H1 (cell line): ENCODE measurements around the gene IGLON5. TPM values are rescaled to one million over a fixed set of nuclear protein-coding genes. Genes with fewer than 3 reads are reported as not detected.

Source experiments
- CTCF ChIA-PET: fragments of 300-600 bp; sonication (Branson Sonifier 250); formaldehyde crosslinking; loops from one replicate; lab custom pipeline; 2021; ENCODE audit not compliant: partially characterized antibody; lab: Charles Lee
- POLR2A ChIA-PET: fragments of 300-600 bp; sonication (Branson Sonifier 250); formaldehyde crosslinking; loops from one replicate; lab custom pipeline; 2021; ENCODE audit warnings: inconsistent platforms; ENCODE audit not compliant: partially characterized antibody; lab: Charles Lee
- DNase-seq, 2 experiments: peaks; one replicate each; pipeline versions ENCODE4 v3.0.0 to v3.0.0-alpha.2; 2010 to 2022; ENCODE audit warnings: low spot score in 2 of 2, low read depth in 1 of 2, mixed read lengths in 1 of 2
- FAIRE-seq: peaks from 2 replicates; lab custom pipeline; 2011; peaks lifted over from hg19 to GRCh38; lab: Jason Lieb, UNC
- H2AFZ ChIP-seq: 2 replicates; pipeline ENCODE4 v1.8.1; 2012; ENCODE audit warnings: low read length, inconsistent platforms
- H2AK5ac ChIP-seq: 2 replicates; pipeline ENCODE4 v1.6.1; 2013; ENCODE audit warnings: low read depth, low read length
- H2BK120ac ChIP-seq: replicated peaks from 2 replicates; pipeline ENCODE3; 2013; ENCODE audit warnings: low read depth, low read length, inconsistent platforms
- H2BK12ac ChIP-seq: 2 replicates; pipeline ENCODE4 v1.6.1; 2013; ENCODE audit warnings: low read depth, low read length
- H2BK15ac ChIP-seq: 2 replicates; pipeline ENCODE4 v1.6.1; 2013; ENCODE audit warnings: low read length
- H2BK20ac ChIP-seq: 2 replicates; pipeline ENCODE4 v1.6.1; 2013; ENCODE audit warnings: low read length
- H2BK5ac ChIP-seq: 2 replicates; pipeline ENCODE4 v1.6.1; 2013; ENCODE audit warnings: low read depth, low read length
- H3K14ac ChIP-seq: 2 replicates; pipeline ENCODE4 v1.6.1; 2013; ENCODE audit warnings: inconsistent platforms; ENCODE audit not compliant: insufficient read length
- H3K18ac ChIP-seq: 2 replicates; pipeline ENCODE4 v1.6.1; 2013; ENCODE audit warnings: low read length; ENCODE audit errors: extremely low read depth
- H3K23ac ChIP-seq: 2 replicates; pipeline ENCODE4 v1.6.1; 2013; ENCODE audit warnings: inconsistent platforms; ENCODE audit not compliant: insufficient read length
- H3K23me2 ChIP-seq: 2 replicates; pipeline ENCODE4 v1.6.1; 2013; ENCODE audit warnings: low read depth, low read length
- H3K27ac ChIP-seq: 2 replicates; pipeline ENCODE4 v1.6.1; 2011; ENCODE audit warnings: low read depth, low read length, inconsistent platforms
- H3K27me3 ChIP-seq, 4 experiments: replicated peaks in 1 of 4; 1 replicate in 1 of 4; 2 replicates in 3 of 4; pipeline versions ENCODE4 v1.6.1 to v1.8.1; 2011 to 2013; ENCODE audit warnings: low read length in 3 of 4, mild to moderate bottlenecking in 3 of 4, inconsistent platforms in 2 of 4, mixed read lengths in 2 of 4, moderate library complexity in 1 of 4; ENCODE audit not compliant: control insufficient read depth in 3 of 4, insufficient read depth in 3 of 4; ENCODE audit errors: extremely low read depth in 1 of 4
- H3K36me3 ChIP-seq, 4 experiments: 2 replicates each; pipeline versions ENCODE4 v1.6.1 to v1.8.1; 2011 to 2013; ENCODE audit warnings: mild to moderate bottlenecking in 4 of 4, low read length in 3 of 4, moderate library complexity in 2 of 4, control low read depth in 1 of 4, inconsistent platforms in 1 of 4; ENCODE audit not compliant: insufficient read depth in 4 of 4, control insufficient read depth in 2 of 4
- H3K4ac ChIP-seq: replicated peaks from 2 replicates; pipeline ENCODE3; 2013; ENCODE audit warnings: low read length, low read depth, mixed read lengths, inconsistent platforms; ENCODE audit not compliant: insufficient read length
- H3K4me1 ChIP-seq, 4 experiments: replicated peaks in 1 of 4; 1 replicate in 1 of 4; 2 replicates in 3 of 4; pipeline versions ENCODE4 v1.6.1 to v1.8.1; 2011 to 2013; ENCODE audit warnings: low read length in 3 of 4, inconsistent platforms in 2 of 4, mixed read lengths in 1 of 4; ENCODE audit not compliant: insufficient read depth in 4 of 4, control insufficient read depth in 3 of 4
- H3K4me2 ChIP-seq, 2 experiments: 2 replicates each; pipeline versions ENCODE4 v1.6.1 to v1.8.1; 2011 to 2013; ENCODE audit warnings: low read depth in 2 of 2, low read length in 2 of 2, control low read depth in 1 of 2, inconsistent platforms in 1 of 2, mild to moderate bottlenecking in 1 of 2; ENCODE audit not compliant: insufficient read depth in 1 of 2
- H3K4me3 ChIP-seq, 4 experiments: fragments of 200-600, 300-600 bp in 1 of 4; sonication (generic), shearing (Covaris generic), sonication (Bioruptor Twin) in 1 of 4; 2 replicates each; pipeline versions ENCODE4 v1.5.1 to v1.8.1; 2011 to 2016; ENCODE audit warnings: low read length in 4 of 4, low read depth in 3 of 4, control low read depth in 2 of 4, inconsistent platforms in 2 of 4, mild to moderate bottlenecking in 2 of 4, mixed read lengths in 1 of 4, moderate library complexity in 1 of 4; ENCODE audit not compliant: insufficient read depth in 2 of 4; ENCODE audit errors: extremely low read depth in 1 of 4
- H3K56ac ChIP-seq: replicated peaks from 2 replicates; pipeline ENCODE3; 2013; ENCODE audit warnings: low read depth, mild to moderate bottlenecking, mixed read lengths, low read length, inconsistent platforms; ENCODE audit not compliant: insufficient read length
- H3K79me1 ChIP-seq: 2 replicates; pipeline ENCODE4 v1.6.1; 2013; ENCODE audit warnings: low read depth, low read length, control low read depth
- H3K79me2 ChIP-seq, 2 experiments: 2 replicates each; pipeline versions ENCODE4 v1.6.1 to v1.8.1; 2012 to 2013; ENCODE audit warnings: low read length in 2 of 2, mild to moderate bottlenecking in 2 of 2, inconsistent platforms in 1 of 2; ENCODE audit not compliant: insufficient read depth in 2 of 2, control insufficient read depth in 1 of 2
- H3K9ac ChIP-seq, 4 experiments: replicated peaks in 1 of 4; 1 replicate in 1 of 4; 2 replicates in 3 of 4; pipeline versions ENCODE4 v1.6.1 to v1.8.1; 2011 to 2013; ENCODE audit warnings: low read depth in 3 of 4, low read length in 3 of 4, control low read depth in 2 of 4, mild to moderate bottlenecking in 2 of 4, moderate library complexity in 2 of 4, inconsistent platforms in 1 of 4; ENCODE audit errors: extremely low read depth in 1 of 4
- H3K9me3 ChIP-seq, 2 experiments: 2 replicates each; pipeline versions ENCODE4 v1.6.1 to v1.8.1; 2012 to 2013; ENCODE audit warnings: mild to moderate bottlenecking in 2 of 2, moderate library complexity in 2 of 2, control low read depth in 1 of 2, inconsistent platforms in 1 of 2, low read depth in 1 of 2, low read length in 1 of 2, mixed read lengths in 1 of 2; ENCODE audit not compliant: insufficient read depth in 2 of 2
- H4K20me1 ChIP-seq, 2 experiments: replicated peaks in 1 of 2; 2 replicates each; pipeline versions ENCODE3 to v1.8.1; 2011 to 2013; ENCODE audit warnings: inconsistent platforms in 2 of 2, low read length in 2 of 2, mild to moderate bottlenecking in 1 of 2; ENCODE audit not compliant: insufficient read depth in 2 of 2, control insufficient read depth in 1 of 2
- H4K5ac ChIP-seq: 2 replicates; pipeline ENCODE4 v1.6.1; 2013; ENCODE audit warnings: low read length, low read depth, mixed read lengths, inconsistent platforms; ENCODE audit not compliant: insufficient read length
- H4K8ac ChIP-seq: 2 replicates; pipeline ENCODE4 v1.8.0; 2013; ENCODE audit warnings: mild to moderate bottlenecking, moderate library complexity, low read length, inconsistent platforms; ENCODE audit not compliant: insufficient read depth; ENCODE audit errors: extremely low read depth
- H4K91ac ChIP-seq: replicated peaks from 2 replicates; pipeline ENCODE3; 2013; ENCODE audit warnings: low read length, mixed read lengths, inconsistent platforms; ENCODE audit not compliant: insufficient read length
- BRCA1 ChIP-seq: IDR thresholded peaks from 2 replicates; pipeline ENCODE4 v1.6.1; 2012; ENCODE audit warnings: low read depth, low read length, improper control_type of control experiment
- CEBPB ChIP-seq: IDR thresholded peaks from 2 replicates; pipeline ENCODE4 v1.6.1; 2012; ENCODE audit warnings: low read depth, low read length
- CREB1 ChIP-seq: IDR thresholded peaks from 2 replicates; pipeline ENCODE4 v1.6.1; 2012; ENCODE audit warnings: inconsistent platforms
- HDAC2 ChIP-seq, 2 experiments: fragments of 300-600 bp in 1 of 2; sonication (generic) in 1 of 2; IDR thresholded peaks; 2 replicates each; pipeline ENCODE4 v1.6.1; 2011 to 2012; ENCODE audit warnings: low read depth in 2 of 2, low read length in 2 of 2, mild to moderate bottlenecking in 2 of 2, moderate library complexity in 2 of 2, borderline replicate concordance in 1 of 2, inconsistent platforms in 1 of 2
- HDAC6 ChIP-seq: IDR thresholded peaks from one replicate; pipeline ENCODE4 v1.7.1; 2012; ENCODE audit warnings: low read depth, mild to moderate bottlenecking, inconsistent platforms, low read length, moderate library complexity
- JUN ChIP-seq: IDR thresholded peaks from 2 replicates; pipeline ENCODE4 v1.6.1; 2011; ENCODE audit warnings: low read depth, mild to moderate bottlenecking, improper control_type of control experiment, low read length
- KDM5A ChIP-seq: fragments of 200-600 bp; IDR thresholded peaks from 2 replicates; pipeline ENCODE4 v1.7.1; 2012; ENCODE audit warnings: mild to moderate bottlenecking, low read length, inconsistent platforms, mixed read lengths
- NRF1 ChIP-seq: IDR thresholded peaks from 2 replicates; pipeline ENCODE4 v1.6.1; 2011; ENCODE audit warnings: mild to moderate bottlenecking, low read depth, low read length, improper control_type of control experiment
- PHF8 ChIP-seq: fragments of 200-600 bp; sonication (generic); conservative IDR thresholded peaks from 2 replicates; pipeline ENCODE4 v1.7.1; 2012; ENCODE audit warnings: low read depth, mild to moderate bottlenecking, inconsistent platforms, low read length, moderate library complexity
- POLR2AphosphoS5 ChIP-seq: IDR thresholded peaks from 2 replicates; pipeline ENCODE4 v1.6.1; 2011; ENCODE audit warnings: low read depth, low read length
- RBBP5 ChIP-seq: IDR thresholded peaks from 2 replicates; pipeline ENCODE4 v1.7.1; 2012; ENCODE audit warnings: low read depth, mild to moderate bottlenecking, inconsistent platforms, low read length, moderate library complexity, borderline replicate concordance
- SIX5 ChIP-seq: IDR thresholded peaks from 2 replicates; pipeline ENCODE4 v1.6.1; 2011; ENCODE audit warnings: mild to moderate bottlenecking, low read depth, low read length
- SUZ12 ChIP-seq: fragments of 200-600 bp; sonication (generic); IDR thresholded peaks from 2 replicates; pipeline ENCODE4 v1.6.1; 2012; ENCODE audit warnings: mild to moderate bottlenecking, inconsistent platforms, low read length, moderate library complexity, mixed read lengths
- YY1 ChIP-seq: IDR thresholded peaks from 2 replicates; pipeline ENCODE4 v1.6.1; 2011; ENCODE audit warnings: low read depth, mild to moderate bottlenecking, low read length
- WGBS, 2 experiments: shearing (Covaris generic) in 1 of 2; methylation state at CpG; one replicate each; pipeline versions ENCODE4 v1.1.6 to v1.1.7; 2013 to 2015; ENCODE audit warnings: low lambda C conversion rate in 2 of 2, mixed read lengths in 2 of 2, inconsistent platforms in 1 of 2, low coverage in 1 of 2, missing lambda C conversion rate in 1 of 2; ENCODE audit not compliant: insufficient replicate concordance in 2 of 2, insufficient coverage in 1 of 2, insufficient read length in 1 of 2; ENCODE audit errors: extremely low coverage in 1 of 2, missing lambda C conversion rate in 1 of 2; 5-methylcytosine and 5-hydroxymethylcytosine counted together
- polyA plus RNA-seq, 7 experiments: library from polyadenylated mRNA; depleted of rRNA in 3 of 7; stranded (reverse) in 5 of 7; unstranded in 2 of 7; fragments of >200 nt in 5 of 7; fragments of 200-250 nt in 2 of 7; gene quantifications; 1 replicate in 5 of 7; 2 replicates in 1 of 7; 4 replicates in 1 of 7; pipeline versions ENCODE4 v1.2.1 to v1.2.3, GENCODE V29; 2011 to 2013; ENCODE audit warnings: missing spikeins in 2 of 7, mixed read lengths in 2 of 7
- total RNA-seq: library from RNA; stranded (reverse); fragmentation: NEBNext Ultra II Directional; extraction: Animal tissue kit (Norgen Biotek cat#: 25700); gene quantifications from 2 replicates; pipeline ENCODE4 v1.2.1, GENCODE V29; 2021

The IGLON5 gene
- total and polyA plus RNA-seq, 2 of the 8 experiments (the other 6 are each of a cell fraction or from before 2014, with no cell fraction given), result 31.8 to 34.6 TPM

DNA sequence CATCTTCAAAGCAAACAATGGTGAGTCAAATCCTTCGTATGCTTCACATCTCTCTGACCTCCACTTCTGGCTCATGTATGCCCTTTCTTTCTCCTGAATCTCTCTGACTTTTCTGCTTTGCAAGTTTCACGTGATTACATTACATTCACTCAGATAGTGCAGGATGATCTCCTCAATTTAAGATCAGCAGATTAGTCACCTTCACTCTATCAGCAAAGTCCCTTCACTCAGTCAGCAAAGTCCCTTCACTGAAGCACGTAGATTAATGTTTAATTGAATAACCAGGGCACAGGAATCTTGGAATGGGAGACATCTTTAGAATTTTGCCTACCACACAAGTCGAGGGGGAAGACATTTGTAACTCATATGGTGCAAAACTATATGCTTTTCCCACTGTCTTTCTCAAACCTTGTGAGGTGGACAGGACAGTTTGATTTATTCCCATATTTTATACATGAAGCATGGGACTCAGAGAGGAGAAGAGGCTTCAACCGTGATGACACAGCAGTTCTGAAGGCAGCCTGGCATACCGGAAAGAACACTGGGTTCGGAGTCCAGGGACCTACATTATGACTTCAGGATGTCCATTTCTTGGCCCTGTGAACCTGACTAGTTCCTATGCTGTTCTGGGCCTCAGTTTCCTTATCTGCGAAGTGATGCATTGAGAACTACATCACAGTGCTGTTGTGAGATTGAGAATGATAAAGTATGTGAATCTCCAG lies 37.2 kb upstream of the IGLON5 start:
- Histone ChIP-seq H3K9ac (no peak overlapping the region), H2BK20ac (no peak overlapping the region), H2BK12ac (no peak overlapping the region), H3K4ac (no peak overlapping the region), H3K79me2 (no peaks in the 10 kb centered on the region), H2BK120ac (no peak overlapping the region), H3K23ac (no peak overlapping the region), H4K20me1 (no peaks in the 10 kb centered on the region), H3K14ac (no peak overlapping the region), H4K5ac (no peak overlapping the region), H3K18ac (no peak overlapping the region), H2AK5ac (no peak overlapping the region), H2BK5ac (no peak overlapping the region), H2AFZ (peak overlapping the region; percentile 39; the same call in 1 of the 2 replicates), H3K4me2 (no peak overlapping the region), H3K36me3 (no peaks in the 10 kb centered on the region), H4K8ac (no peak overlapping the region), H3K79me1 (no peaks in the 10 kb centered on the region), H2BK15ac (no peak overlapping the region), H4K91ac (no peak overlapping the region), H3K27ac (no peak overlapping the region), H3K56ac (no peak overlapping the region), H3K4me1 (no peaks in the 10 kb centered on the region), H3K27me3 (no peaks in the 10 kb centered on the region; a peak in 1 of 7 replicates), H3K9me3 (no peaks in the 10 kb centered on the region), H3K23me2 (no peaks in the 10 kb centered on the region; the same call in 1 of the 2 replicates), H3K4me3 (no peak overlapping the region)
- CTCF ChIA-PET, result interaction anchor here (1.4 to 5.8 kb wide), 4 partner anchors 16 to 164 kb away, joined by 3 to 42 read pairs (median 4); no protein-coding TSS in a partner anchor
- POLR2A ChIA-PET, result no interaction called here
- DNase-seq, result peak in 1 of 2 experiments; percentile 10
- 87% methylated on average over 8 of the region's 8 CpGs; no CpG with 5 or more reads in 1 of the 2 experiments for WGBS, 2 experiments
- FAIRE-seq, result no peak
- no peak for TF ChIP-seq NRF1
- TF ChIP-seq RBBP5, result no peak
- no peak for TF ChIP-seq YY1
- TF ChIP-seq PHF8, result no peak
- no peak for TF ChIP-seq CEBPB
- TF ChIP-seq POLR2AphosphoS5, result no peak
- no peak for TF ChIP-seq CREB1
- no peak for TF ChIP-seq SIX5
- TF ChIP-seq KDM5A, result no peak
- TF ChIP-seq HDAC6, result no peak
- no peak for TF ChIP-seq JUN
- no peak for TF ChIP-seq HDAC2 (IDR thresholded peaks at IDR 0.05; ENCODE audit: borderline replicate concordance in 1 of 2, low read depth in 2 of 2, low read length in 2 of 2)
- TF ChIP-seq BRCA1, result no peak
- no peak for TF ChIP-seq SUZ12
